GM12874 (cell line): ENCODE data around the gene RUNX2.

Experiments
- CTCF ChIP-seq: IDR thresholded peaks from 2 replicates; pipeline ENCODE4 v1.5.1; 2011; ENCODE audit warnings: low read depth, mild to moderate bottlenecking, control low read depth, low read length, moderate library complexity; ENCODE audit not compliant: insufficient read depth

The RUNX2 gene

GRCh38 chr6:45467853-45468252, 139.7 kb downstream of the RUNX2 start:
- no peak for TF ChIP-seq CTCF

DNA sequence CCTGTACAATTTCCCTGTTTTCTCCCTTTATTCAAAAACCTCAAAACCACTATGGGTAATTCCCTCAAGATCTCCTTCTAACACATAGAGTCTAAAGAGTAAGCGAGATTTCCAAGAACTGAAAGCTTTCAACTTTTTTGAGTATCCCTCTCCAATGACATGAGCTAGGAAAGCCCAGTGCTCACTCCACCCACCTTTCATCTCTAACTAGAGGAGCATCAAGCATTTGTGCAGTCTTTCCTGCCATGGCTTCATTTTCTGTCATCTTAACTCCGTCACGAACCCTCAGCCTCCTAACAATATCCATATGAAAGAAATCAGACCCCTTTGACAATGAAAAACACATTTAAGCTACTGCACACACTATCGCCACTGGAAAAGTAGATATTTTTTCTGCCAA, 141.5 kb downstream of the RUNX2 start:
- TF ChIP-seq CTCF = no peak

- TF ChIP-seq CTCF = no peak
These were observed 142.1 kb downstream of the RUNX2 start for GRCh38 chr6:45470131-45470738.

DNA sequence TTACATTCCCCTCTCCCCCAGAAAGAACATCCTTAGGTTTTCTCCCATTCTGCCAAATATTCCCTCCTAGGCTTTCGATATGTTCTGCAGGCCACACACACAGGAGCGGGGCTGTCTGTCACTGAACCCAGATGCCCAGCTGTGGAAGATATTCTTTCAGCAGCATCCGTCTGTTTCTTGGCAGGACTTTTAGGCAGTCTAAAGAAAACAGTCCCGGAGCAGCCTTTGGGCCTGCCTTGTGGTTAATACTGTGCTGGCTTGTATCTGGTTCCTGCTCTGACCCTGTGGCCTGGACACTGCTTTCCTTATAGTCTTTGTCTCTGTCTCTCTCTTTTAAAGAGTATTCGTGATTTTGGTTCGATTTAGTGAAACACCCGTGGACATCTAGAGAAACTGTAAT, 144.3 kb downstream of the RUNX2 start:
- no peak for TF ChIP-seq CTCF

DNA sequence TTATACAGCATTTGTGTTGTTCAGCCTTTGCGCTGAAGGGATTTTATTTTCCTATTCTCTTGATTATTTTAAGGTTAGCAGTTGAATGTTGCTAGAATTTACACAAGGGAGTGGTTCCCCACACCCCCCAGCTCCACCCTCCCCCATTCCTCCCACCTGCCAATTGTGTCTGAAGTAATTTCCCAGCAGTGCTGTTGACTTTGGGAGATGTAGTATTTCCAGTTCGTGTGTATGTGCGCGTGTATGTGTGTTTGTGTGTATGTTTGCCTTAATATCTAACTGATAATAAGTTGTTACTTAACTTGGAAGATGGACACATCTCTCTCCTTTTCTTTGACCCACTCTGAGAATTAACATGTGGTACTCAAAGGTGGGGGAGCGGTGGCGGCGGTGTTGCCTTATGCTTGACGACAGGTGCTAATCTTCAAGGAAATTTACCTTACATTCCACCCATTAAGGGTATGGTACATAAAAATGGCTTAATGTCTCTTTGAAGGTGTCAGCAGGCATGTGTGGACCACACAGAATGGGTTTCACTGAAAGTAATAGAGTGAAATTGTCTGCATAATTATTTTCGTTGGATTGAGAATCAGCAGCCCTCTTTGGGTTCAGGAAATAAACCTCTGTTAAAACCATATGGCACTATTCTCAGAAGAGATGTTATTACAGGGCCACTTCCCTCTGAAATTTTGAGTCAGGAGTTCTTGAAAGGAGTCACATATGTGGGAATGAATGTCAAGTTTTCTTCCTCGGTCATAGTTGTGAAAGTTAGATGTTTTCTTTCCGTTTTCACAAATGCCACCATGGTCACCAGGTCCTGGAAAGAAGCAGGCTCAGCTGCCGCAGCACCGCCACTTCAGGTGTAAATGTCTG, 145.2 kb downstream of the RUNX2 start:
- TF ChIP-seq CTCF = no peak

- TF ChIP-seq CTCF = no peak
These were observed 146.2 kb downstream of the RUNX2 start for GRCh38 chr6:45474376-45474775.

DNA sequence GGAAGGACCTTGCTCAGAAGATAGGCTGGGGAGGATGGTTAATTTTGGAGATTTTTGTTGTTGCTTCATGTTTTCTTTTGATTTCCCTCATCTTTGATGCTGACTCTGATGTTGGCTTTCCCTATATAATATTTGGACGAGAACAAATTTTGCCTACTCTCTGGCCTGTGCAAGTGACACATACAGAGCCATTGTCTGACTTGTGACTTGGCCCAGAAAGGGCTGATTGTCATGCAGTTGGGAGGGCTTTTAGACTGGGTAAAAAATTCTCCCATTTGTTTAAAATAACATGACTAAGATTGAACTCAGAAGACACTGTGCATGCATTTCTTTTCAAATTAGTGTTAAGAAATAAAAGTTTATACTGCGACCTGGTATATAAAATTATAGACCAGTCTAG, 148.2 kb downstream of the RUNX2 start:
- TF ChIP-seq CTCF = no peak
